Omental fat pad (tissue), 4 donors: ENCODE data around the gene CELA2A. TPM values are rescaled to one million over a fixed set of nuclear protein-coding genes. Genes with fewer than 3 reads are reported as not detected.
"Not testable (repeated sequence)": the region's sequence is repeated elsewhere in the genome, so short reads cannot be mapped to it uniquely, and the experiment has no call there.

Source experiments
- ATAC-seq: fragments of 150-250 bp; one replicate; pipeline ENCODE4 v1.9.1; 2016; ENCODE audit warnings: mild to moderate bottlenecking, moderate library complexity; ENCODE audit not compliant: low FRiP score
- DNase-seq: peaks from one replicate; pipeline ENCODE4 v3.0.0-alpha.2; 2019; ENCODE audit warnings: low spot score
- CTCF ChIP-seq, 3 donors: fragments of 450-650 bp; IDR thresholded peaks; one replicate each; pipeline ENCODE4 v1.5.1; 2016 to 2017; ENCODE audit warnings: antibody characterized with exemption in 3 of 3, mild to moderate bottlenecking in 3 of 3, moderate library complexity in 2 of 3
- total RNA-seq, 4 donors: library from RNA; depleted of rRNA; stranded (reverse); fragments of >200 nt; gene quantifications; one replicate each; pipeline ENCODE4 v1.1.0, GENCODE V29; 2016

CELA2A gene
- total RNA-seq, 4 donors from 2014 or later, result not detected

GRCh38 chr1:15430787-15431570, 25.6 kb upstream of the CELA2A start:
- DNase-seq (peak; percentile 87), ATAC-seq (peak; percentile 20)
- TF ChIP-seq CTCF (IDR thresholded peaks at IDR 0.05), result peak in 2 of 3 donors; percentile 54 to 61

GRCh38 chr1:15431571-15431948, 25.0 kb upstream of the CELA2A start:
- no peak for ATAC-seq
- no peak for TF ChIP-seq CTCF (IDR thresholded peaks at IDR 0.05)
- no peak for DNase-seq

DNA sequence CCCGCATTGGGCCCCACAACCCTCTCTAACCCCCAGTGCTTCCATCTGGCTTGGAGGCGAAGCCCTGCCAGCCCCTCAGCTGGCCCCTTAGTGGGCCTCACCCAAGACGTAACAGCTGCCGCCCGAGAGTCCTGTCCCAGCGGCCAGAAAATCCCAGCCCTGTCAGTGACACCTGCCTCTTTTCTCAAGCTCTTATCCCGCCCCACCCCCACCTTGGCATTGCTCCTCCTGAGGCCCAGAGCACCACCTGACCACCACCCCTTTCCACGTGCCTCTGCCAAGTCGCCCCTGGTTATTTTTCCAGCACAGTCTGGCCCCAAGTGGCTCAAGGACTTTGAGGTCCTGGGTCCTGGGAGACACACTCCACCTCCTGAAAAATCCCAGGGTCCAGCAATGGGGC, 24.2 kb upstream of the CELA2A start:
- TF ChIP-seq CTCF (IDR thresholded peaks at IDR 0.05), result no peak
- DNase-seq (no peak), ATAC-seq (no peak)

GRCh38 chr1:15433471-15433870, 23.1 kb upstream of the CELA2A start:
- no peak for DNase-seq
- ATAC-seq, result no peak
- no peak for TF ChIP-seq CTCF (IDR thresholded peaks at IDR 0.05)

DNA sequence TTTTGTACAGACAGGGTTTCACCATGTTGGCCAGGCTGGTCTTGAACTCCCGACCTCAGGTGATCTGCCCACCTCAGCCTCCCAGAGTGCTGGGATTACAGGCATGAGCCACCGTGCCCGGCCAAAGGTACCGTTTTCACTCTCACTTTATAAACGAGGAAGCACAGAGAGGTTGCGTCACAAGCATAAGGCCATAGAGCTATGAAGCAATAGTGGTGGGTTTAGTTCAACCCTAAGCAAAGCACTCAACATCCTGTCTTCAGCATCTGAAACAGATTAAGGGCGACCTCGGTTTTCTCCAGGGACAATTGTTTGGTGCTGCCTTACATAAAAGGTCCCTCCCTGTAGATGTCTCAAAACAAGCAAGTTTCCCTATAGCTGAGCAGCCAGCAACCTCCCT, 21.8 kb upstream of the CELA2A start:
- not testable (repeated sequence) for ATAC-seq, DNase-seq

GRCh38 chr1:15435239-15436077, 21.1 kb upstream of the CELA2A start:
- TF ChIP-seq CTCF (IDR thresholded peaks at IDR 0.05), result no peak
- DNase-seq, result no peak
- no peak for ATAC-seq

- TF ChIP-seq CTCF (IDR thresholded peaks at IDR 0.05), result no peak
- ATAC-seq (no peak), DNase-seq (no peak)
Observed at GRCh38 chr1:15436881-15437442, 19.6 kb upstream of the CELA2A start.
